Heart left ventricle (tissue), 16 donors: ENCODE results near the gene CORO6. TPM values are rescaled to one million over a fixed set of nuclear protein-coding genes. Genes with fewer than 3 reads are reported as not detected.
A peak's percentile ranks its signal among the peaks of the same experiment; 100 is the strongest.

Source experiments
- ATAC-seq, 4 donors: fragments of 200-7000 bp; cut with Tn5 transposase; one replicate each; pipeline ENCODE4 v1.9.1; 2020 to 2022; ENCODE audit warnings: moderate library complexity in 4 of 4, mild to moderate bottlenecking in 3 of 4, moderate number of reproducible peaks in 1 of 4
- DNase-seq, 5 donors: peaks; one replicate each; pipeline ENCODE4 v3.0.0-alpha.2; 2020
- H3K27ac ChIP-seq, 12 donors: fragments of 200-600 bp; sonication (generic) in 4 of 12; one replicate each; pipeline versions ENCODE4 v1.5.0 to v1.8.0; 2016 to 2022; ENCODE audit warnings: mild to moderate bottlenecking in 2 of 12
- H3K27me3 ChIP-seq, 9 donors: fragments of 200-600 bp; sonication (generic) in 2 of 9; one replicate each; pipeline versions ENCODE4 v1.5.1 to v1.8.0; 2016 to 2022; ENCODE audit warnings: mild to moderate bottlenecking in 3 of 9
- H3K36me3 ChIP-seq, 9 donors: fragments of 200-600 bp; sonication (generic) in 2 of 9; one replicate each; pipeline versions ENCODE4 v1.5.0 to v1.8.0; 2018 to 2022; ENCODE audit warnings: mild to moderate bottlenecking in 2 of 9
- H3K4me1 ChIP-seq, 12 donors: fragments of 200-600 bp; sonication (generic) in 4 of 12; one replicate each; pipeline versions ENCODE4 v1.5.0 to v1.8.0; 2016 to 2022; ENCODE audit warnings: mild to moderate bottlenecking in 3 of 12
- H3K4me3 ChIP-seq, 12 donors: fragments of 200-600 bp; sonication (generic) in 4 of 12; one replicate each; pipeline versions ENCODE4 v1.5.0 to v1.8.0; 2017 to 2022; ENCODE audit warnings: mild to moderate bottlenecking in 9 of 12, moderate library complexity in 4 of 12
- H3K9me3 ChIP-seq, 12 donors: fragments of 200-600 bp; sonication (generic) in 4 of 12; one replicate each; pipeline versions ENCODE4 v1.5.0 to v1.8.0; 2016 to 2022; ENCODE audit warnings: mild to moderate bottlenecking in 1 of 12
- POLR2A ChIP-seq, 2 donors: fragments of 450-650 bp; IDR thresholded peaks; one replicate each; pipeline ENCODE4 v1.6.1; 2017; ENCODE audit warnings: antibody characterized with exemption in 2 of 2, mild to moderate bottlenecking in 2 of 2, moderate library complexity in 2 of 2
- WGBS, 4 donors: extraction: QIAGEN DNeasy Blood & Tissue Kit in 2 of 4; methylation state at CpG; one replicate each; pipeline versions ENCODE4 v1.1.5 to v1.1.7; 2013 to 2018; 5-methylcytosine and 5-hydroxymethylcytosine counted together
- intact Hi-C, 10 donors: fragments of 100-400 bp; cut with DNase I; formaldehyde crosslinking; loops; one replicate each; pipeline versions ENCODE4 v1.11.1 to v1.14.2; 2022
- polyA plus RNA-seq, 2 donors: library from polyadenylated mRNA; stranded (reverse); fragments of 200-250 nt; gene quantifications; one replicate each; pipeline ENCODE4 v1.2.3, GENCODE V29; 2013
- total RNA-seq, 9 donors: library from RNA; depleted of rRNA in 2 of 9; stranded (reverse); fragments of >200 nt in 2 of 9; fragmentation: NEBNext Ultra II Directional in 3 of 9; extraction: Animal tissue kit (Norgen Biotek cat#: 25700) in 3 of 9; gene quantifications; one replicate each; pipeline versions ENCODE4 v1.1.0 to v1.2.4, GENCODE V29; 2016 to 2023
- TF ChIP-seq, protein P1 (sequence below), 12 donors: fragments of 200-600 bp; sonication (generic) in 4 of 12; IDR thresholded peaks; one replicate each; pipeline versions ENCODE4 v1.5.0 to v1.8.0; 2018 to 2022; ENCODE audit warnings: antibody characterized with exemption in 12 of 12, mild to moderate bottlenecking in 5 of 12
- donor health status: ischemic (EF 13 %, LVEDD 7.1; RV severe dilation, severe dysfunction).
- donor health status: healthy with polysubstance abuse.
- donor health status: DM: no; HTN: yes; CAD: no.
- donor health status: DM: no; HTN: no; CAD: no.
- donor health status: ischemic (EF 25% LVEDD 6.9; RV normal size, moderate dysfunction).
- donor health status: ischemic (EF 25% LVEDD 5.7; RV mildly dilated, moderate dysfunction).
- donor health status: healthy.
- donor health status: DM: yes; HTN: yes; CAD: no.
- donor health status: ischemic (EF 35%, LVEDD 5.7; RV mildly dilated, moderate dysfunction).
- donor health status: nonischemic (EF 11% LVEDD 7.7; RV severe dilation, severe dysfunction).
- donor health status: DM: yes; HTN: yes; CAD: no.
- donor health status: PGD.
- donor health status: ischemic (EF 29% LVEDD 5.4; RV normal size, mild dysfunction).
- donor health status: nonischemic (EF 23%, LVEDD 6.1; RV moderate dilation, normal function).

CORO6 gene
- total and polyA plus RNA-seq, 11 donors = 50.7 to 115 (median 95.5) TPM

- TF ChIP-seq, protein P1, sequence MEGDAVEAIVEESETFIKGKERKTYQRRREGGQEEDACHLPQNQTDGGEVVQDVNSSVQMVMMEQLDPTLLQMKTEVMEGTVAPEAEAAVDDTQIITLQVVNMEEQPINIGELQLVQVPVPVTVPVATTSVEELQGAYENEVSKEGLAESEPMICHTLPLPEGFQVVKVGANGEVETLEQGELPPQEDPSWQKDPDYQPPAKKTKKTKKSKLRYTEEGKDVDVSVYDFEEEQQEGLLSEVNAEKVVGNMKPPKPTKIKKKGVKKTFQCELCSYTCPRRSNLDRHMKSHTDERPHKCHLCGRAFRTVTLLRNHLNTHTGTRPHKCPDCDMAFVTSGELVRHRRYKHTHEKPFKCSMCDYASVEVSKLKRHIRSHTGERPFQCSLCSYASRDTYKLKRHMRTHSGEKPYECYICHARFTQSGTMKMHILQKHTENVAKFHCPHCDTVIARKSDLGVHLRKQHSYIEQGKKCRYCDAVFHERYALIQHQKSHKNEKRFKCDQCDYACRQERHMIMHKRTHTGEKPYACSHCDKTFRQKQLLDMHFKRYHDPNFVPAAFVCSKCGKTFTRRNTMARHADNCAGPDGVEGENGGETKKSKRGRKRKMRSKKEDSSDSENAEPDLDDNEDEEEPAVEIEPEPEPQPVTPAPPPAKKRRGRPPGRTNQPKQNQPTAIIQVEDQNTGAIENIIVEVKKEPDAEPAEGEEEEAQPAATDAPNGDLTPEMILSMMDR (IDR thresholded peaks at IDR 0.05) = no peak
- no peak for TF ChIP-seq POLR2A (IDR thresholded peaks at IDR 0.05)
- DNase-seq (peak in 4 of 5 donors; percentile 45 to 56 (median 52)), ATAC-seq (peak; percentile 87 to 93 (median 88))
- Histone ChIP-seq H3K27ac (peak overlapping the region; percentile 56 to 96 (median 78)), H3K4me3 (no peak overlapping the region), H3K9me3 (no peaks in the 10 kb centered on the region), H3K27me3 (no peaks in the 10 kb centered on the region), H3K36me3 (peaks cover 0 to 97% (median 73%) of the 10 kb centered on the region in 9 donors), H3K4me1 (peaks cover 0 to 38% (median 15%) of the 10 kb centered on the region in 12 donors)
- intact Hi-C loops = no loop called here
Observed at GRCh38 chr17:29667969-29668368, 45.3 kb upstream of the CORO6 start.

- no peak for ATAC-seq
- WGBS, 4 donors = 12 to 29% (median 23%) methylated on average over 1 of the region's 1 CpG
- intact Hi-C loops = no loop called here
- no peak for DNase-seq
- no peak for TF ChIP-seq POLR2A (IDR thresholded peaks at IDR 0.05)
- TF ChIP-seq, protein P1 (IDR thresholded peaks at IDR 0.05) = no peak
- Histone ChIP-seq H3K27ac (peak overlapping the region in 8 of 12 donors; percentile 19 to 86 (median 54)), H3K4me1 (peaks cover 0 to 59% (median 26%) of the 10 kb centered on the region in 12 donors), H3K4me3 (no peak overlapping the region), H3K27me3 (no peaks in the 10 kb centered on the region), H3K36me3 (peaks cover 0 to 92% (median 51%) of the 10 kb centered on the region in 9 donors), H3K9me3 (no peaks in the 10 kb centered on the region)
Observed at GRCh38 chr17:29665481-29665810, 42.7 kb upstream of the CORO6 start.

- TF ChIP-seq POLR2A (IDR thresholded peaks at IDR 0.05) = no peak
- TF ChIP-seq, protein P1 (IDR thresholded peaks at IDR 0.05) = no peak
- H3K4me1 ChIP-seq = peaks cover 0 to 59% (median 26%) of the 10 kb centered on the region in 12 donors
- H3K27ac ChIP-seq = peak overlapping the region in 9 of 12 donors; percentile 19 to 86 (median 52)
- H3K4me3 ChIP-seq = no peak overlapping the region
- ATAC-seq (peak in 2 of 4 donors; percentile 22 to 27), DNase-seq (no peak)
- 43 to 55% (median 49%) methylated on average over 2 of the region's 2 CpGs for WGBS, 4 donors
- H3K27me3 ChIP-seq = no peaks in the 10 kb centered on the region
- H3K9me3 ChIP-seq = no peaks in the 10 kb centered on the region
- H3K36me3 ChIP-seq = peaks cover 0 to 93% (median 49%) of the 10 kb centered on the region in 9 donors
- intact Hi-C loops = no loop called here
Observed at GRCh38 chr17:29664743-29665480, 42.2 kb upstream of the CORO6 start.

- peak in 1 of 5 donors; percentile 41 for DNase-seq
- TF ChIP-seq, protein P1 (IDR thresholded peaks at IDR 0.05) = no peak
- TF ChIP-seq POLR2A (IDR thresholded peaks at IDR 0.05) = no peak
- Histone ChIP-seq H3K27me3 (no peaks in the 10 kb centered on the region), H3K4me1 (peaks cover 0 to 53% (median 24%) of the 10 kb centered on the region in 12 donors), H3K9me3 (no peaks in the 10 kb centered on the region), H3K36me3 (peaks cover 0 to 94% (median 55%) of the 10 kb centered on the region in 9 donors), H3K27ac (peak overlapping the region in 9 of 12 donors; percentile 15 to 62 (median 44)), H3K4me3 (no peak overlapping the region)
- intact Hi-C loops = no loop called here
- 10 to 30% (median 17%) methylated on average over 1 of the region's 1 CpG for WGBS, 4 donors
- ATAC-seq = peak in 2 of 4 donors; percentile 23 to 41
Observed at GRCh38 chr17:29663155-29663554, 40.4 kb upstream of the CORO6 start.
